Stromal cell of bone marrow (primary cell): ENCODE results near the gene PTPRD.

Experiments used
- DNase-seq: peaks from one replicate; pipeline ENCODE4 v3.0.0-alpha.2; 2012; ENCODE audit warnings: low read depth

Gene PTPRD

DNA sequence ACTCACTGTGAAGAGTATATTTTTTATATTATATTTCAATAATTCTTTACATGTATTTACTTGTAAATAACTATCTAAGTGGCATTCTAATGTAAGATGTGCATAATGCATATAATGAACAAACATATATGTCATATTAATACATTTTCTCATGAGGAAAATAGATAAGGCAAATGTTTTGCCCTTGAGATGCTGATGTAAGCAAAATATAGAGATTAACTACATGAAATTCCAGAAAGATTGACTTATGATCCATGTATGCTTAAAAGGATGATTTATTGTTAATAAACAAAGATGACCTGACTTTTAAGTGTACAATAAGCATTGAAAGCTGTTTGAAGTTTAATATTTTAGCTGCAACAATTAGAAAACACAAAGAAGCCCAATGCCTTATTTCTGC is 559.9 kb downstream of the PTPRD start:
- no peak for DNase-seq

DNA sequence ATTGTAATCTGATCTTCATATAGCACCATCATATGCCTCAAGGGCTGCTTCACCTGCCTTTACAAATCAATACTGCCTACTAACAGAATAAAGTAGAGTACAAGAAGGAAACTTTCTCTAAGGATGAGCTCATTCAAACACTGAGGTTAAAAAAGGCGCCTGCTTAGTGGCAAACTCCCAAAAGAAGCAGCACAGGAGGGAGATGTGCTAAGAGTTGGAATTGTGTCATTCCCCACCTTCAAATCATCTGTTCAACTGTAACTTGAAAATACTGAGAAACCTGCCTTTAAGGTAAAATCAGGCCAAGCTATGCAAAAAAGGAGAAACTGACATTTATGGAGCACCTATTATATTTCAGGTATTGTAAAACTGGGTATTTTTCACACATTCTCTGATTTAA is 560.6 kb downstream of the PTPRD start:
- no peak for DNase-seq

- peak; percentile 21 for DNase-seq
These were observed 562.8 kb downstream of the PTPRD start for GRCh38 chr9:10050016-10050415.

- no peak for DNase-seq
These were observed 563.8 kb downstream of the PTPRD start for GRCh38 chr9:10048994-10049393.

DNA sequence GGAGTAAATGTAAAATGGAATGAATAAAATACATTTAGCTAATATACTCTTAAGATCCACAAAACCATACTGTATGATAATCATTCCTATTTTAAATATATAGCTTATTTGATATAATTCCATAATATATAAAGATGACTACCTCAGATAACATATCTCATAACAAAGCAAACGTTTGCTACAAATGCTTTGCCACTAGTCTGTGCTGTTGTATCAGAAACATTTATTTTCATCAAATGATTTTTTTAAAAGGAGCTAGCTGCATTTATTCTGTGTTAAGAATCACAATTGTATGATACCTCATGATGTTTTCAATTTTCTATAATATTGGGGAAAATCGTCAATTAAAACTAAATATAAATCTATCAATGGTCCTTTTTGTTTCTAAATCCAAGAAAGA is 567.2 kb downstream of the PTPRD start:
- DNase-seq: peak; percentile 9

GRCh38 chr9:10041726-10042229 is 571.0 kb downstream of the PTPRD start:
- DNase-seq: no peak

DNA sequence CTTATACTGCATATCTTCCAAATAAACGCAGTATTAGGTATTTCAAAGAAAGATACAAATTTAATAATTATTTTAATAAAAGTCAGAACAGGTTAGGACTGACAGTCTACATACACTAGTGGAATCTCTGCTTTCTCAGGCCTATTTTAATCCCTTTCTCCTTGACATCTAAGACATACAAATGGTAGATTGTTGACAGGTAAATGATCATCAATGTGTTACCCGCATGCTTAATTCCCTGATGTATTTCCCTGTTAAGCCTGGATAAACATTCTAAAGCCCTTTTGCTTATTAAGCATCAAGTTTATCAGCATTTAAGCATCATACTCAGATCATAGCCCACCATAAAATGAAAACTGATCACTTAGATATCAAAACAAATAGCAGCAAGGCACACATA is 576.7 kb downstream of the PTPRD start:
- no peak for DNase-seq

- no peak for DNase-seq
These were observed 580.6 kb downstream of the PTPRD start for GRCh38 chr9:10032166-10032565.

DNA sequence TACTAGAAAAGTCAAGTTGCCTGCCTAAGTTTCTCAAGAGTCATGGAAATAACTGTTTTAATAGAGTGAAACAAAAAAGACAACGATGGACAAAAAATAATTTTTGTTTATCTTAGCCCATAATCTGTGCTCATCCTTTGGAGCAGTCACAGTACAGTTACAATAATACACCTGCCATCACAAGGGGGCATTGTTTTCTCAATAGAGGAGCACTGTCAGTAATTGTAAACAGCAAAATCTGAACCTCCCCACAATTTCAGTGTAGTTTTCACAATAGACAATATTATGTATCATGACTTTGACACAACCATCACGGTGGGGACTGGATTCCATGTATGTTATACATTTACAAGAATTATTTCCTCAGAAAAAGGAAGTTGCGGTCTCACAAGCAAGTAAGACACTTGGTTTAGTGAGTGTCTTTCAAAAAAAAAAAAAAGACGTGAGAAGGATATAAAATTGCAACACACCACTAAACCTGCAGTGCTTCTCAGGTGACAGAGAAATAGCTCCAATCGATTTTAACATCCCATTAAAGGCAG is 586.3 kb downstream of the PTPRD start:
- no peak for DNase-seq

GRCh38 chr9:10015755-10016154 is 597.0 kb downstream of the PTPRD start:
- no peak for DNase-seq

- DNase-seq: no peak
These were observed 597.9 kb downstream of the PTPRD start for GRCh38 chr9:10014889-10015288.

GRCh38 chr9:10009401-10009800 is 603.4 kb downstream of the PTPRD start:
- no peak for DNase-seq

DNA sequence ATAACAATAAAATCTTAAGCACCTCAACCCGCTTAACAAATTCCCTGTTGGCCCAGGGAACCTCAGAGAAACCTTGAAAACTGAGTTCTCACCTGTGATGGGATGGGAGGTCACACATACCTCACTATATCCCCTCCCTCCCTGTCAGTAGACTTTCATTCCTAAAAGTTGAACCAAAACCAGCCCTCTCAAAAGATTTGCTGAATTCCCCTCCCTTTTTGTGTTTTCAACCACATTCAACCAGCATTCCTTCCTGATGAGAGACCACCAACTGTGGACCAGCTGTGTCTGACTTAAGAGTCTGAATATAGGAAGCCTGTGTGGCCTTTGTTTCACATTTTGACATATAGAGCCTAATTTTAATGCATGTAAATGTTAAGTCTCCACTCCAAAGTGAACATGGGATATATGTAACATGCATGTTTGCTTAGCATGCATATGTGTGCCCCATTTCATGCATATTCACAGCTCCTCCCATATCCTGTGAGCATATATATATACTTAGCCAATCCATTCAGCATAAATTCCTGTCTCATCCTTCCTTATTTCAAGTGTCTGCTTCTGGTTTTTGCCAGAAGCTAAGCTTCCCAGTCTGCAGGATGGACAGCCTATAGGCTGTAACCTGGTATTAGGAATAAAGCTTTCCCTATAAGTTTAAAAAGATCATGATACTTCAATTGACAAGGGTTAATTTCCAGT is 604.6 kb downstream of the PTPRD start:
- no peak for DNase-seq

DNA sequence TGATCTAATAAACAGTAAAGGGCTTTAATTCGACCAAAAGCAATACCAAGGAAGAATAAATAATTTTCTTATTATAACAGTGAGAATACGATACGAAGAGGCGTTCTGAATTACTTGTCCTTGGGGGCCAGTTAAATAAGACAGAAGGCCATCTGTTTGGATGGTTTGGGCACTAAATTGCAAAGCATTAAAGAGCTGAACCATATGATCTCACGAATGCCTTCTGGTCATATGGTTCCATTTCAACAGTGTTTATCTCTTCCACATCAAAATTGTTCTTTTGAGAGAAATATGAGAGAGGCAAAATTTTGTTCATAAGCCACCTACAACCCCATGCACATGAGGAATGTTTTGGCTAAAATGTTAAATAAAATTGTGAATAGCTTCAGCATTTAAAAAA is 605.4 kb downstream of the PTPRD start:
- DNase-seq: no peak

DNA sequence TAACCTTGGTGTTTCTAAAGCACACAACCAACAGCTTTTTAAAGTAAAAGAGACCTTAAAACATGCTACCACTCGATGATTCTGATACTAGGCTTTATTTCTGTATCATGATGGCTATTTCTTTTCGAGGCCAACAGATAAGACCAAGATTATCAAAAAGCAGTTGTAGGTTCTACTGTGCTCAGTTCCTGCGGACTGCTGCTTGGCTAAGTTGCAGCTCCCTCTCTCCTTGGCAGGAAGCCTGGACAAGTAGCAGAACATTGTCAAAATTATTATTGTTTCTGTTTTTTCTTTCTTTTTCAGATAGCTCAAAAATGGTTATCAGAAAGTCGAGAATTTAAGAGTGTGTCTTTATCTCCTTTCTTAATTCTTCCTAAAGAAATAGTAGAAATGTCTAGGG is 607.6 kb downstream of the PTPRD start:
- no peak for DNase-seq

- DNase-seq: no peak
These were observed 609.8 kb downstream of the PTPRD start for GRCh38 chr9:10003047-10003446.

GRCh38 chr9:10000669-10001068 is 612.1 kb downstream of the PTPRD start:
- no peak for DNase-seq

DNA sequence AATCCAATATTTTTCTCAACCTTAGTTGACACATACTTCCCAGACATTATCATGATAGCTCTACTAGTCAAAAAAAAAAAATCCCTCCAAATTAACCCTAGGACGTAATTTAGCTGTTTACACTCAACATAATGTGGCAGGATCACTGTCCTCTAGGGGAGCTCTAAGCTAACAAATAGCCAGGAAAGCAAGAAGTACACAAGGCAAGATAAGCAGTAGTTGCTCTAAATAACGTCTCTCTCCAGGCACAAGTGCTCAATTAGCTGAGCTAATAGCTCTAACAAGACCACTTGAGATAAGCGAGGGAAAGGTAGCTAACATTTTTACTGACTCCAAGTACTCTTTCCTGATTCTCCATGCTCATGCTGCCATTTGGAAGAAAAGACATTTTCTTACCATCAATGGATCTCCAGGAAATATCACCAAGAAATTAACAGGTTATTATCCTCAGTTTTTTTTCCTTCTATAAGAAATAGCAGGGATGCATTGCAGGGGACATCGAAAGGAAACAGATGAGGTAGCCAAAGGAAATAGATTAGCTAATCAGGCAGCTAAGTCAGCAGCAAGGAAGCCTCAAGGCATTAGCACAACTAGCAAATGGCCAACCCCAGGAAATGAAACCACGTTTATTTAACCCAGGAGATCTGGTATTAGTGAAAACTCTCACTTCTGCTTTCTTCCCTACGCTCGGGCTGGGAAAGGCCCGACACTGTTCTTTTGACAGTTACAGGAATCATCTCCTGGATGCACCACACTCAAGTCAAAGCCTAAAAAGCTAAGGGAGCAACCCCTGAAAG is 614.1 kb downstream of the PTPRD start:
- DNase-seq: no peak

- DNase-seq: no peak
These were observed 615.2 kb downstream of the PTPRD start for GRCh38 chr9:9997585-9997984.

DNA sequence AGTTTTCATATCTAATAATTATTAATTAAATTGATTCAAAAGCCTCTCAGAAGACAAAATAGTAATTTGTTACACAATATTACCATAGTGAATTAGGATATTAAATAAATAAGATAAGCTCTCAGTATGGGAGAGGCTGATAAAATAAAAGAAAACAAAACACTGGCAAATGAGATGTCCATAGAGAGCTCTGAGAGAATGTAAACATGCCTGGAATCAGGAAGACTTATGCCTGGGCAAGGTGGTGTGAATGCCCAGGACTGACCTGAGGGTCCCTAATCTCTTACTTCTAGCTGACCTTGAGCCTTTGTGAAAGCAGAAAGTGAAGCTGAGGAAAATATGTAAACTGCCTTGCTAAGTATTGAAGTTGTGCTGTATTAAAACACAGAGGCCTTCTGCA is 616.5 kb downstream of the PTPRD start:
- DNase-seq: no peak

GRCh38 chr9:9992936-9993335 is 619.9 kb downstream of the PTPRD start:
- no peak for DNase-seq

DNA sequence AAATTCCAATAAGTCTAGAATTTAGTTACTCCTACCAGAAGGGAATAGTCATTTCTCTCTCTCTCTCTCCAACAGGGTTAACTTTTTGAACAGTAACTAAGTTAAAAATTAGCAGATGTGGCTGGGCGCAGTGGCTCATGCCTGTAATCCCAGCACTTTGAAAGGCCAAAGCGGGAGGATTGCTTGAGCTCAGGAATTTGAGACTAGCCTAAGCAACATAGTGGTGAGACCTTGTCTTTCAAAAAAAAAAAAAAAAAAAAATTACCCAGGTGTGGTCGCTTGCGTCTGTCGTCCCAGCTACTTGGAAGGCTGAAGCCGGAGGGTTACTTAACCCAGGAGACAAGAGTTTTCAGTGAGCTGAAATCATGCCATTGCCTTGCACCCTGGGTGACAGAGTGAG is 639.7 kb downstream of the PTPRD start:
- no peak for DNase-seq

GRCh38 chr9:9970514-9970913 is 642.3 kb downstream of the PTPRD start:
- DNase-seq: no peak
